Lower lobe of right lung (tissue), 2 donors: Measurements from ENCODE around the gene GRID1. TPM values are rescaled to one million over a fixed set of nuclear protein-coding genes. Genes with fewer than 3 reads are reported as not detected.

Experiments used
- ATAC-seq, 2 donors: fragments of 200-7000 bp; cut with Tn5 transposase; one replicate each; pipeline ENCODE4 v1.9.1; 2020 to 2022; ENCODE audit warnings: mild to moderate bottlenecking in 2 of 2, moderate library complexity in 2 of 2
- DNase-seq: peaks from one replicate; pipeline ENCODE4 v3.0.0-alpha.2; 2020
- H3K27ac ChIP-seq: fragments of 200-600 bp; one replicate; pipeline ENCODE4 v1.8.0; 2022
- H3K27me3 ChIP-seq: fragments of 200-600 bp; one replicate; pipeline ENCODE4 v1.8.0; 2022; ENCODE audit warnings: low read depth
- H3K36me3 ChIP-seq: fragments of 200-600 bp; one replicate; pipeline ENCODE4 v1.8.0; 2022; ENCODE audit warnings: mild to moderate bottlenecking
- H3K4me1 ChIP-seq: fragments of 200-600 bp; one replicate; pipeline ENCODE4 v1.8.0; 2022
- H3K4me3 ChIP-seq: fragments of 200-600 bp; one replicate; pipeline ENCODE4 v1.8.0; 2022; ENCODE audit warnings: mild to moderate bottlenecking
- H3K9me3 ChIP-seq: fragments of 200-600 bp; one replicate; pipeline ENCODE4 v1.8.0; 2022
- CTCF ChIP-seq: fragments of 200-600 bp; IDR thresholded peaks from one replicate; pipeline ENCODE4 v1.8.0; 2022; ENCODE audit warnings: antibody characterized with exemption, mild to moderate bottlenecking
- intact Hi-C: fragments of 100-400 bp; cut with DNase I; formaldehyde crosslinking; loops from one replicate; pipeline ENCODE4 v1.11.0; 2022
- total RNA-seq: library from RNA; stranded (reverse); fragmentation: NEBNext Ultra II Directional; extraction: Animal tissue kit (Norgen Biotek cat#: 25700); gene quantifications from one replicate; pipeline ENCODE4 v1.2.1, GENCODE V29; 2021
- donor health status: DM: no; HTN: yes; CAD: no; lungs with severe emphysema.

The GRID1 gene
- total RNA-seq, 1 donor from 2014 or later = 2.5 TPM

GRCh38 chr10:86354761-86355540 is 11.6 kb downstream of the GRID1 start:
- no peak for TF ChIP-seq CTCF
- Histone ChIP-seq H3K4me1 (peaks cover 26% of the 10 kb centered on the region), H3K27ac (peak overlapping the region; percentile 18), H3K9me3 (peaks cover 5% of the 10 kb centered on the region), H3K36me3 (no peaks in the 10 kb centered on the region), H3K4me3 (no peak overlapping the region), H3K27me3 (no peaks in the 10 kb centered on the region)
- intact Hi-C loops = no loop called here
- DNase-seq = peak; percentile 64
- peak; percentile 68 to 72 for ATAC-seq

GRCh38 chr10:86353506-86354485 is 12.8 kb downstream of the GRID1 start:
- ATAC-seq = no peak
- Histone ChIP-seq H3K27ac (no peak overlapping the region), H3K4me3 (no peak overlapping the region), H3K36me3 (no peaks in the 10 kb centered on the region), H3K9me3 (peaks cover 5% of the 10 kb centered on the region), H3K4me1 (peaks cover 26% of the 10 kb centered on the region), H3K27me3 (no peaks in the 10 kb centered on the region)
- peak; percentile 25 for DNase-seq
- intact Hi-C loops = no loop called here
- TF ChIP-seq CTCF = no peak

GRCh38 chr10:86350897-86351296 is 15.7 kb downstream of the GRID1 start:
- Histone ChIP-seq H3K27me3 (no peaks in the 10 kb centered on the region), H3K36me3 (no peaks in the 10 kb centered on the region), H3K27ac (no peak overlapping the region), H3K4me3 (no peak overlapping the region), H3K4me1 (peaks cover 16% of the 10 kb centered on the region), H3K9me3 (peaks cover 5% of the 10 kb centered on the region)
- DNase-seq = peak; percentile 24
- no peak for TF ChIP-seq CTCF
- intact Hi-C loops = no loop called here
- no peak for ATAC-seq

- peaks cover 17% of the 10 kb centered on the region for H3K4me1 ChIP-seq
- H3K27me3 ChIP-seq = no peaks in the 10 kb centered on the region
- DNase-seq = peak; percentile 37
- intact Hi-C loops = no loop called here
- peaks cover 5% of the 10 kb centered on the region for H3K9me3 ChIP-seq
- H3K36me3 ChIP-seq = no peaks in the 10 kb centered on the region
- ATAC-seq = no peak
- no peak overlapping the region for H3K4me3 ChIP-seq
- TF ChIP-seq CTCF = no peak
- no peak overlapping the region for H3K27ac ChIP-seq
Observed at GRCh38 chr10:86349940-86350630, 16.5 kb downstream of the GRID1 start.

- H3K9me3 ChIP-seq = peaks cover 5% of the 10 kb centered on the region
- DNase-seq (peak; percentile 10), ATAC-seq (no peak)
- TF ChIP-seq CTCF = peak; percentile 13
- no peak overlapping the region for H3K4me3 ChIP-seq
- no peak overlapping the region for H3K27ac ChIP-seq
- no peaks in the 10 kb centered on the region for H3K27me3 ChIP-seq
- intact Hi-C loops = no loop called here
- H3K36me3 ChIP-seq = no peaks in the 10 kb centered on the region
- peaks cover 14% of the 10 kb centered on the region for H3K4me1 ChIP-seq
Observed at GRCh38 chr10:86349474-86349873, 17.1 kb downstream of the GRID1 start.
